Caco-2 (cell line): ENCODE measurements around the gene RRAS. TPM values are rescaled to one million over a fixed set of nuclear protein-coding genes. Genes with fewer than 3 reads are reported as not detected.

ENCODE experiments used
- BruUV-seq: library from RNA; stranded (reverse); fragments of 400-500 nt; replicated peaks from 2 replicates; lab custom pipeline; 2021; lab: Mats Ljungman, UMichigan
- CTCF ChIA-PET: fragments of 300-600 bp; sonication (Branson Sonifier 250); formaldehyde crosslinking; loops from one replicate; lab custom pipeline; 2022; ENCODE audit warnings: antibody characterized with exemption; lab: Charles Lee
- POLR2A ChIA-PET: fragments of 300-600 bp; sonication (Branson Sonifier 250); formaldehyde crosslinking; loops from one replicate; lab custom pipeline; 2022; ENCODE audit warnings: antibody characterized with exemption; lab: Charles Lee
- DNase-seq, 2 experiments: peaks; one replicate each; pipeline versions ENCODE4 v3.0.0 to v3.0.0-alpha.2; 2020 to 2022
- H3K27me3 ChIP-seq: replicated peaks from 2 replicates; pipeline ENCODE4 v1.6.0; 2011; ENCODE audit warnings: low read length; ENCODE audit not compliant: control insufficient read depth, insufficient read depth
- H3K36me3 ChIP-seq: 2 replicates; pipeline ENCODE4 v1.5.1; 2011; ENCODE audit warnings: low read length; ENCODE audit not compliant: control insufficient read depth, insufficient read depth
- H3K4me1 ChIP-seq: fragments of 250-450 bp; sonication (Bioruptor Pico); 2 replicates; pipeline ENCODE4 v1.5.1; 2020; ENCODE audit warnings: mild to moderate bottlenecking
- H3K4me3 ChIP-seq: 2 replicates; pipeline ENCODE4 v1.5.1; 2011; ENCODE audit warnings: low read depth, mild to moderate bottlenecking, control low read depth, low read length
- H3K9me3 ChIP-seq: fragments of 250-450 bp; sonication (Bioruptor Pico); 2 replicates; pipeline ENCODE4 v1.5.1; 2020; ENCODE audit warnings: mild to moderate bottlenecking, moderate library complexity
- H3K27ac Mint-ChIP-seq: one replicate; pipeline ENCODE4 v1.8.0; 2022; ENCODE audit warnings: mixed read lengths; ENCODE audit not compliant: unreplicated experiment
- H3K27me3 Mint-ChIP-seq: one replicate; pipeline ENCODE4 v1.8.0; 2022; ENCODE audit warnings: mixed read lengths; ENCODE audit not compliant: insufficient read depth, unreplicated experiment
- H3K36me3 Mint-ChIP-seq: one replicate; pipeline ENCODE4 v1.8.0; 2022; ENCODE audit warnings: mild to moderate bottlenecking, mixed read lengths; ENCODE audit not compliant: insufficient read depth, unreplicated experiment
- H3K4me1 Mint-ChIP-seq: one replicate; pipeline ENCODE4 v1.8.0; 2022; ENCODE audit warnings: low read depth, mixed read lengths; ENCODE audit not compliant: unreplicated experiment
- H3K4me3 Mint-ChIP-seq: one replicate; pipeline ENCODE4 v1.8.0; 2022; ENCODE audit warnings: mild to moderate bottlenecking, moderate library complexity, mixed read lengths; ENCODE audit not compliant: unreplicated experiment
- H3K9me3 Mint-ChIP-seq: one replicate; pipeline ENCODE4 v1.8.0; 2022; ENCODE audit warnings: mixed read lengths; ENCODE audit not compliant: unreplicated experiment
- intact Hi-C: fragments of 100-400 bp; cut with micrococcal nuclease; formaldehyde crosslinking; loops from one replicate; pipeline ENCODE4 v1.10.0; 2022; ENCODE audit not compliant: unreplicated experiment
- total RNA-seq: library from RNA; stranded (reverse); gene quantifications from 2 replicates; pipeline ENCODE4 v1.2.3, GENCODE V29; 2022
- TF ChIP-seq, protein P1 (sequence below), 2 experiments: fragments of 200-600 bp in 1 of 2; IDR thresholded peaks; 1 replicate in 1 of 2; 2 replicates in 1 of 2; pipeline versions ENCODE4 v1.5.1 to v1.8.0; 2011 to 2022; ENCODE audit warnings: antibody characterized with exemption in 1 of 2, control low read depth in 1 of 2, inconsistent platforms in 1 of 2, low read depth in 1 of 2, low read length in 1 of 2, mild to moderate bottlenecking in 1 of 2, moderate library complexity in 1 of 2; ENCODE audit not compliant: insufficient read depth in 1 of 2, severe bottlenecking in 1 of 2, unreplicated experiment in 1 of 2

RRAS gene
- total RNA-seq, 1 experiment from 2014 or later: 10.6 TPM

DNA sequence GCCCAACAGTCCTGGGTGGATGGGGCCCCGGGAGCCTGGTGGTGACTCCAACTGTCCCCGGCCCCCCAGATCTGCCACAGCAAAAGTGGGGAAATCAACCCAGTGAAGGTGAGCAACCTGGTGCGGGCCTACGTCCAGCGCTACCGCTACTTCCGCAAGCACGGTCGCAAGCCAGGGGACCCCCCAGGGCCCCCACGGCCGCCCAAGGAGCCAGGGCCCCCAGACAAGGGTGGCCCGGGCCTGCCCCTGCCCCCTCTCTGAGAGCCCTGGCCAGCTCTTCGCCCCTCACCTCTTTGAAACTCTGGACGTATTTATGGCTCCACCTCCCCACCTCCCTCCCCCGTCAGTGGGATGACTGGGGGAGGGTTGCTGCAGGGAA lies 18.2 kb upstream of the RRAS start:
- Histone ChIP-seq H3K27me3 (no peaks in the 10 kb centered on the region), H3K9me3 (peaks cover 8% of the 10 kb centered on the region), H3K4me3 (no peak overlapping the region), H3K36me3 (peaks cover 24% of the 10 kb centered on the region), H3K4me1 (no peaks in the 10 kb centered on the region)
- peaks cover 89% of the 10 kb centered on the region for H3K36me3 Mint-ChIP-seq
- BruUV-seq: TSS peak; percentile 50
- no peaks in the 10 kb centered on the region for H3K4me1 Mint-ChIP-seq
- H3K9me3 Mint-ChIP-seq: no peaks in the 10 kb centered on the region
- no peaks in the 10 kb centered on the region for H3K27me3 Mint-ChIP-seq
- DNase-seq: no peak
- no peak overlapping the region for H3K4me3 Mint-ChIP-seq
- intact Hi-C loops: no loop called here
- peak overlapping the region; percentile 18 for H3K27ac Mint-ChIP-seq
- ChIA-PET CTCF (no interaction called here), POLR2A (interaction anchor here (1.1 kb wide), 1 partner anchor 16 kb away, joined by 3 read pairs; the partner anchor contains the start of gene SCAF1)
- TF ChIP-seq, protein P1, sequence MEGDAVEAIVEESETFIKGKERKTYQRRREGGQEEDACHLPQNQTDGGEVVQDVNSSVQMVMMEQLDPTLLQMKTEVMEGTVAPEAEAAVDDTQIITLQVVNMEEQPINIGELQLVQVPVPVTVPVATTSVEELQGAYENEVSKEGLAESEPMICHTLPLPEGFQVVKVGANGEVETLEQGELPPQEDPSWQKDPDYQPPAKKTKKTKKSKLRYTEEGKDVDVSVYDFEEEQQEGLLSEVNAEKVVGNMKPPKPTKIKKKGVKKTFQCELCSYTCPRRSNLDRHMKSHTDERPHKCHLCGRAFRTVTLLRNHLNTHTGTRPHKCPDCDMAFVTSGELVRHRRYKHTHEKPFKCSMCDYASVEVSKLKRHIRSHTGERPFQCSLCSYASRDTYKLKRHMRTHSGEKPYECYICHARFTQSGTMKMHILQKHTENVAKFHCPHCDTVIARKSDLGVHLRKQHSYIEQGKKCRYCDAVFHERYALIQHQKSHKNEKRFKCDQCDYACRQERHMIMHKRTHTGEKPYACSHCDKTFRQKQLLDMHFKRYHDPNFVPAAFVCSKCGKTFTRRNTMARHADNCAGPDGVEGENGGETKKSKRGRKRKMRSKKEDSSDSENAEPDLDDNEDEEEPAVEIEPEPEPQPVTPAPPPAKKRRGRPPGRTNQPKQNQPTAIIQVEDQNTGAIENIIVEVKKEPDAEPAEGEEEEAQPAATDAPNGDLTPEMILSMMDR (IDR thresholded peaks at IDR 0.05; ENCODE audit: insufficient read depth in 1 of 2, low read depth in 1 of 2, low read length in 1 of 2, severe bottlenecking in 1 of 2, unreplicated experiment in 1 of 2): no peak

DNA sequence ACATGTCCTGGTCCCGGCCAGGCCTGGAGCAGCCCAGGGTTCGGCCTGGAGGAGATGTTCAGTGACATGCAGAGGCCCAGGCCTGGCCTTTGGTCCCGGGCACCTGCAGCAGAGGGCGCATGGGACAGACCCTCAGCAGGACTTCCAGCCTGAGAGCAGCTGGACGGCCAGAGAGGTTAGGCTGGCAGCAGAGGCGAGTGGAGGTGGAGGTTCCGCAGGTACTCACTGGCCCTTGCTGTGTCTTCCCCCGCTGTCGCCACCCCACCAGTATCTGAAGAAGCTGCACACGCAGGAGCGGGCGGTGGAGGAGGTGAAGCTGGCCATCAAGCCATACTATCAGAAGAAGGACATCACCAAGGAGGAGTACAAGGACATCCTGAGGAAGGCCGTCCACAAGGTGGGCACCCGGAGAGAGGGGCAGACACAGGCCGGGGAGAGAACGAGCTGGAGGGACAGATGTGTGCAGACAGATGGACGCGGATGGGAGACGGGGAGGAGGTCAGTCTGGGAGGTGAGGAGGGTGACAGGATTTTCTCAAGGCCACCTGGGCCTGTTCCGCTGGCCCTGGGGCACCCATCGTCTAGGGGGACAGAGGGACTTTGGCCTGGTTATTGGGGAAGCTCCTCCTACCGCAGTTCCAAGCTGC lies 17.7 kb upstream of the RRAS start:
- H3K4me3 Mint-ChIP-seq: no peak overlapping the region
- no peaks in the 10 kb centered on the region for H3K4me1 ChIP-seq
- peaks cover 24% of the 10 kb centered on the region for H3K36me3 ChIP-seq
- H3K4me3 ChIP-seq: no peak overlapping the region
- no peaks in the 10 kb centered on the region for H3K27me3 ChIP-seq
- H3K9me3 Mint-ChIP-seq: no peaks in the 10 kb centered on the region
- no TSS peak for BruUV-seq
- DNase-seq: no peak
- peak overlapping the region; percentile 18 for H3K27ac Mint-ChIP-seq
- H3K9me3 ChIP-seq: peaks cover 8% of the 10 kb centered on the region
- ChIA-PET CTCF (no interaction called here), POLR2A (interaction anchor here (1.1 kb wide), 1 partner anchor 16 kb away, joined by 3 read pairs; the partner anchor contains the start of gene SCAF1)
- no peaks in the 10 kb centered on the region for H3K27me3 Mint-ChIP-seq
- peaks cover 89% of the 10 kb centered on the region for H3K36me3 Mint-ChIP-seq
- intact Hi-C loops: no loop called here
- TF ChIP-seq, protein P1 (IDR thresholded peaks at IDR 0.05; ENCODE audit: insufficient read depth in 1 of 2, low read depth in 1 of 2, low read length in 1 of 2, severe bottlenecking in 1 of 2, unreplicated experiment in 1 of 2): no peak
- H3K4me1 Mint-ChIP-seq: no peaks in the 10 kb centered on the region

DNA sequence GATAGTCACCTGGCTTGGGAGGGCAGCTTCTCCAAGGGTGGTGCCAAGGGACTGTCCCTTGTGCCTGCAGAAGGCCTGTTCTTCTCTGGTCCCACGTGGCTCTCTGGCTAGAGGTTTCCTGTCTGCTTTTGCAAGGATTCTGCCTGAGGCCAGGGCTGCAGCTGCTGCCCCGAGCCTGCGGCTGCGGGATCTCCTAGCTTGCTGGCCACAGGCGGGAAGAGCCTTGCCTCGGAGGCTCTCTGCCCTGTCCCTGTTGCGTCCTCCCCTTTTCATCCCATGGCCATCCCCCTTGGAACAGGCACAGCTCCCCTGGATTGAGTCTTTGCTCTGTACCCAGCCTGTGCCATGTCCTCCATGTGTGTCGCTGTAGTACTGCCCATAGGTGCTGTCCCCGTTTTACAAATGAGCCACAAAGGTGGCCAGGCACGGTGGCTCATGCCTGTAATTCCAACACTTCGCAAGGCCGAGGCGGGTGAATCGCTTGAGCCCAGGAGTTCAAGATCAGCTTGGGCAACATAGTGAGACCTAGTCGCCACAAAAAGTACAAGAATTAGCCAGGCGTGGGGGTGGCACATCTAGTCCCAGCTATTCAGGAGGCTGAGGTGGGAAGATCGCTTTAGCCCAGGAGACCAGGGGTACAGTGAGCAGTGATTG lies 16.6 kb upstream of the RRAS start:
- no peaks in the 10 kb centered on the region for H3K9me3 Mint-ChIP-seq
- H3K36me3 ChIP-seq: peaks cover 22% of the 10 kb centered on the region
- H3K4me1 ChIP-seq: no peaks in the 10 kb centered on the region
- CTCF ChIA-PET: interaction anchor here (1.8 kb wide), 1 partner anchor 8 kb away, joined by 6 read pairs; no protein-coding TSS in a partner anchor
- H3K9me3 ChIP-seq: peaks cover 8% of the 10 kb centered on the region
- H3K27me3 ChIP-seq: no peaks in the 10 kb centered on the region
- H3K4me1 Mint-ChIP-seq: no peaks in the 10 kb centered on the region
- no peak overlapping the region for H3K27ac Mint-ChIP-seq
- DNase-seq: no peak
- intact Hi-C loops: no loop called here
- H3K36me3 Mint-ChIP-seq: peaks cover 84% of the 10 kb centered on the region
- no peak overlapping the region for H3K4me3 ChIP-seq
- H3K4me3 Mint-ChIP-seq: no peak overlapping the region
- BruUV-seq: no TSS peak
- TF ChIP-seq, protein P1 (IDR thresholded peaks at IDR 0.05; ENCODE audit: insufficient read depth in 1 of 2, low read depth in 1 of 2, low read length in 1 of 2, severe bottlenecking in 1 of 2, unreplicated experiment in 1 of 2): no peak
- no peaks in the 10 kb centered on the region for H3K27me3 Mint-ChIP-seq
- POLR2A ChIA-PET: interaction anchor here (1.4 kb wide), 1 partner anchor 17 kb away, joined by 3 read pairs; the partner anchor contains the start of gene RRAS
